K562 (cell line): ENCODE data around the gene OR2AG1.

Experiments
- ATF6 ChIP-seq: sonication (generic); formaldehyde crosslinking; IDR thresholded peaks from 2 replicates; pipeline ENCODE4 v1.4.0; 2020; ENCODE audit warnings: mild to moderate bottlenecking, missing genetic modification reagents
- HDAC2 ChIP-seq: fragments of 450-650 bp; IDR thresholded peaks from 2 replicates; pipeline ENCODE4 v1.6.1; 2016; ENCODE audit warnings: mild to moderate bottlenecking
- LEF1 ChIP-seq: fragments of 450-650 bp; IDR thresholded peaks from 2 replicates; pipeline ENCODE4 v1.6.1; 2016; ENCODE audit warnings: mild to moderate bottlenecking
- POLR2A ChIP-seq: fragments of 450-650 bp; conservative IDR thresholded peaks from 2 replicates; pipeline ENCODE4 v1.6.1; 2016
- POLR2AphosphoS2 ChIP-seq: IDR thresholded peaks from 2 replicates; pipeline ENCODE4 v1.6.1; 2012; ENCODE audit warnings: low read length, improper control_type of control experiment
- SP2 ChIP-seq: IDR thresholded peaks from 2 replicates; pipeline ENCODE4 v1.6.1; 2011; ENCODE audit warnings: mild to moderate bottlenecking, low read depth, low read length, moderate library complexity; ENCODE audit not compliant: poor library complexity, severe bottlenecking; ENCODE audit errors: extremely low read depth
- ZNF668 ChIP-seq: fragments of 250-450 bp; sonication (Bioruptor Pico); IDR thresholded peaks from 2 replicates; pipeline ENCODE4 v1.8.0; 2022; ENCODE audit warnings: mild to moderate bottlenecking, inconsistent platforms
- ZNF830 ChIP-seq: fragments of 250-450 bp; sonication (Bioruptor Pico); IDR thresholded peaks from 2 replicates; pipeline ENCODE4 v1.5.0; 2021; ENCODE audit warnings: mild to moderate bottlenecking

GRCh38 chr11:6828103-6828502 lies 45.3 kb downstream of the OR2AG1 start:
- TF ChIP-seq ATF6 (no peak), HDAC2 (no peak), LEF1 (no peak), ZNF830 (no peak), POLR2AphosphoS2 (no peak), SP2 (no peak), POLR2A (no peak), ZNF668 (CRISPR knock-in tag) (no peak)
